IMR-90 (cell line): ENCODE measurements around the gene CALN1.

Experiments used
- BHLHE40 ChIP-seq: fragments of 150-350 bp; IDR thresholded peaks from 2 replicates; pipeline ENCODE4 v1.6.1; 2016; ENCODE audit warnings: mild to moderate bottlenecking, low read depth, low read length
- CEBPB ChIP-seq: IDR thresholded peaks from 2 replicates; pipeline ENCODE4 v1.6.1; 2012; ENCODE audit warnings: low read depth, low read length, improper control_type of control experiment
- CHD1 ChIP-seq: IDR thresholded peaks from 2 replicates; pipeline ENCODE4 v1.6.1; 2012; ENCODE audit warnings: low read depth, low read length, improper control_type of control experiment
- FOS ChIP-seq: fragments of 150-350 bp; IDR thresholded peaks from 2 replicates; pipeline ENCODE4 v1.6.1; 2016; ENCODE audit warnings: low read depth, low read length
- MAFK ChIP-seq: IDR thresholded peaks from 2 replicates; pipeline ENCODE4 v1.6.1; 2012; ENCODE audit warnings: low read depth, low read length, improper control_type of control experiment
- MAZ ChIP-seq: IDR thresholded peaks from 2 replicates; pipeline ENCODE4 v1.6.1; 2012; ENCODE audit warnings: low read depth, mild to moderate bottlenecking, low read length, improper control_type of control experiment, moderate library complexity, borderline replicate concordance
- MXI1 ChIP-seq: IDR thresholded peaks from 2 replicates; pipeline ENCODE4 v1.6.1; 2012; ENCODE audit warnings: low read depth, mild to moderate bottlenecking, low read length, moderate library complexity, borderline replicate concordance
- POLR2A ChIP-seq: IDR thresholded peaks from 2 replicates; pipeline ENCODE4 v1.6.1; 2012; ENCODE audit warnings: mild to moderate bottlenecking, low read depth, low read length
- RAD21 ChIP-seq: IDR thresholded peaks from 2 replicates; pipeline ENCODE4 v1.6.1; 2012; ENCODE audit warnings: low read length, improper control_type of control experiment
- RCOR1 ChIP-seq: IDR thresholded peaks from 2 replicates; pipeline ENCODE4 v1.6.1; 2012; ENCODE audit warnings: mild to moderate bottlenecking, low read length, improper control_type of control experiment; ENCODE audit not compliant: insufficient replicate concordance
- RFX5 ChIP-seq: IDR thresholded peaks from 2 replicates; pipeline ENCODE4 v1.8.0; 2012; ENCODE audit warnings: low read depth, mild to moderate bottlenecking, low read length, moderate library complexity
- SMC3 ChIP-seq: fragments of 150-350 bp; IDR thresholded peaks from 2 replicates; pipeline ENCODE4 v1.6.1; 2016; ENCODE audit warnings: low read depth, mild to moderate bottlenecking, antibody characterized with exemption, low read length, moderate library complexity
- TF ChIP-seq, protein P1 (sequence below): conservative IDR thresholded peaks from 2 replicates; pipeline ENCODE4 v1.5.1; 2012; ENCODE audit warnings: mild to moderate bottlenecking, low read depth, low read length, improper control_type of control experiment
- TF ChIP-seq, protein P2 (sequence below): fragments of 150-350 bp; IDR thresholded peaks from 2 replicates; pipeline ENCODE4 v1.6.1; 2017; ENCODE audit warnings: mild to moderate bottlenecking, antibody characterized with exemption, low read length, low read depth

DNA sequence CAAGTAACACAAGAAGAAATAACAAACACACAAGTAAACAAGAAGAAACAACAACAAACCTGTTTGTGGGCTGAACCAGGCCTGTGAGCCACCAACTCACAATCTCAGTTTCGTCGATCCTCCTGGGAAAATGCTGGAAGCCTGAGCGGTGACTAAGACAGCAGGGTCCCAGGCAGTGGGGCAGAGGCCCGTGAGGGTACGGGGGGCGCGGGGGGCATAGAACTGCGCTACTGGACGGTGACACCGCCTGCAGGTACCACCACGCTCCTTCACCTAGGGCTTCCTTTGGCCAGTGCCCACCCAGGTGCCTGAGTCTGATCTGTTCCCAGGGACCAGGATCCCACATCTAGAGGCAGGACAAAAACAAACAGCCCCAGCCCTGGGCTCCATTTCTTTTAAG, 3.4 kb upstream of the CALN1 start:
- TF ChIP-seq, protein P1, sequence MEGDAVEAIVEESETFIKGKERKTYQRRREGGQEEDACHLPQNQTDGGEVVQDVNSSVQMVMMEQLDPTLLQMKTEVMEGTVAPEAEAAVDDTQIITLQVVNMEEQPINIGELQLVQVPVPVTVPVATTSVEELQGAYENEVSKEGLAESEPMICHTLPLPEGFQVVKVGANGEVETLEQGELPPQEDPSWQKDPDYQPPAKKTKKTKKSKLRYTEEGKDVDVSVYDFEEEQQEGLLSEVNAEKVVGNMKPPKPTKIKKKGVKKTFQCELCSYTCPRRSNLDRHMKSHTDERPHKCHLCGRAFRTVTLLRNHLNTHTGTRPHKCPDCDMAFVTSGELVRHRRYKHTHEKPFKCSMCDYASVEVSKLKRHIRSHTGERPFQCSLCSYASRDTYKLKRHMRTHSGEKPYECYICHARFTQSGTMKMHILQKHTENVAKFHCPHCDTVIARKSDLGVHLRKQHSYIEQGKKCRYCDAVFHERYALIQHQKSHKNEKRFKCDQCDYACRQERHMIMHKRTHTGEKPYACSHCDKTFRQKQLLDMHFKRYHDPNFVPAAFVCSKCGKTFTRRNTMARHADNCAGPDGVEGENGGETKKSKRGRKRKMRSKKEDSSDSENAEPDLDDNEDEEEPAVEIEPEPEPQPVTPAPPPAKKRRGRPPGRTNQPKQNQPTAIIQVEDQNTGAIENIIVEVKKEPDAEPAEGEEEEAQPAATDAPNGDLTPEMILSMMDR: no peak
- TF ChIP-seq POLR2A (no peak), BHLHE40 (no peak), RFX5 (no peak), SMC3 (no peak), FOS (no peak), CEBPB (no peak), MAZ (no peak), CHD1 (no peak), RAD21 (no peak), MAFK (no peak), MXI1 (no peak), RCOR1 (no peak)
- TF ChIP-seq, protein P2, sequence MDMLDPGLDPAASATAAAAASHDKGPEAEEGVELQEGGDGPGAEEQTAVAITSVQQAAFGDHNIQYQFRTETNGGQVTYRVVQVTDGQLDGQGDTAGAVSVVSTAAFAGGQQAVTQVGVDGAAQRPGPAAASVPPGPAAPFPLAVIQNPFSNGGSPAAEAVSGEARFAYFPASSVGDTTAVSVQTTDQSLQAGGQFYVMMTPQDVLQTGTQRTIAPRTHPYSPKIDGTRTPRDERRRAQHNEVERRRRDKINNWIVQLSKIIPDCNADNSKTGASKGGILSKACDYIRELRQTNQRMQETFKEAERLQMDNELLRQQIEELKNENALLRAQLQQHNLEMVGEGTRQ: no peak
